ENCODE measurements around the gene ASRGL1.

- TF ChIP-seq CTCF (IDR thresholded peaks at IDR 0.05) (no peak), POLR2AphosphoS5 (IDR thresholded peaks at IDR 0.05) (no peak), EP300 (IDR thresholded peaks at IDR 0.05) (no peak), POLR2A (IDR thresholded peaks at IDR 0.05; ENCODE audit: low read depth) (no peak)
Measured at GRCh38 chr11:62295504-62295903, 41.7 kb upstream of the ASRGL1 start.

All from esophagus muscularis mucosa (tissue), 4 donors.